ENCODE measurements around the gene LCE1C.

LCE1C gene, protein sequence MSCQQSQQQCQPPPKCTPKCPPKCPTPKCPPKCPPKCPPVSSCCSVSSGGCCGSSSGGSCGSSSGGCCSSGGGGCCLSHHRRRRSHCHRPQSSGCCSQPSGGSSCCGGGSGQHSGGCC

DNA sequence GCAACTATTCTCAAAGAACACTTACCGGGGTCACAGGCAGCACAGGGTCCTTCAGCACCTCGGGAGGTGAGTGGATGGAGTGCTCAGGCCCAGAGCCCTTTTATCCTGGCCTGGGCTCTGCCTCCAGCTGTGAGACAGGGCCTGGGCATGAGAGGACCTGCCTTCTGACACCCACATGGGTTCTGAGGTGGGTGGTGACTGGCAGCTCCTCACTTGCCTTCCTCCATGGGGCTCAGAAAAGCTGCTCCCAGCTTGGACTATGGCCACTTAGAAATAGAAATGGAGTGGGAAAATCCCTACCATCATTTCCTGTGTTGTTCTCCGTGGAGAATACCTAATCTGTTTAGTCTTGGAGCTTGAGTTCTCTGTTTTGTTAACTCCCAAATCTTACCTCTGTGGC, at the start of gene LCE1C:
TSS of gene LCE1C (minus strand) at position 76 of the 400 bp plus-strand sequence. CDS start 1,173 bp downstream, outside the sequence.
- FAIRE-seq: no peak

DNA sequence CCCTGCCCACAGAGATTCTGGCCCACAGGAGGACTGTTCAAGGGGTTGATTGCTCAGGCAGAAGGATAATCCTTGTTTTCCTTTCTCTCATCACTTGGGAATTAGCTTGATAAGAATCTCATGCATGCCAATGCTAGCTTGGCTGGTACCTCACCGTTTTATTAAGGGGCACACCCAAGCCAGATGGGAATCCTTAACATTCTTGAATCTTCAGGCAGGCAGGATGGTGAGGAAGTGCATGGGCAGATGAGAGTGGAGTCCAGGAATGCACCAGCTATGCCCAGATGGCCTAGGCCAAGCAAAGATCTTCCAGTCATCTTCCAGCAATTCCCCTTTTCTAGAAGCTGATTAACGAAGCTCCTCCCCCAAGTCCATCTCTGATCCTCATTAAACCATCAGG, 49.2 kb upstream of the LCE1C start:
- FAIRE-seq: no peak

DNA sequence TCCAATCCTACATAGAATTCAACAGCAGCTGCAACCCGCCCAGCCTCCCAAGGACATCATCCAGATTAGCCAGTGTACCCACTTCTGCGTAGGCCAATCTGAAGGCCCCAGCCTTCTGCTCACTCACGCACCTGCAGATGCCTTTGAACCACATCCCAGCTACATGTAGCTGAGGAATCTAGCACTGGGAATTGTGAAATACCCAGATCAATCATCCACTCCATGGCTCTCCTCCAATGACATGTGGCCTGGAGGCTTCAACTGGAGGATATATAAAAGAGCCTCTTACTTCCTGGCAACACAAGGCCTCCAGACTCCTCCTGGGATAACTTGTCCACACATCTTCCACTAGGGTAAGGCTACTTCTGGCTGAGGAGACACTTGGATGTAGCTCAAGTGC, 36.1 kb upstream of the LCE1C start, which contains the start of gene LCE6A:
TSS of gene LCE6A (plus strand) at position 301 of the 400 bp plus-strand sequence. CDS start 665 bp downstream, outside the sequence.
- FAIRE-seq: no peak

- no peak for FAIRE-seq
Observed at GRCh38 chr1:152836870-152837269, 30.4 kb upstream of the LCE1C start.

DNA sequence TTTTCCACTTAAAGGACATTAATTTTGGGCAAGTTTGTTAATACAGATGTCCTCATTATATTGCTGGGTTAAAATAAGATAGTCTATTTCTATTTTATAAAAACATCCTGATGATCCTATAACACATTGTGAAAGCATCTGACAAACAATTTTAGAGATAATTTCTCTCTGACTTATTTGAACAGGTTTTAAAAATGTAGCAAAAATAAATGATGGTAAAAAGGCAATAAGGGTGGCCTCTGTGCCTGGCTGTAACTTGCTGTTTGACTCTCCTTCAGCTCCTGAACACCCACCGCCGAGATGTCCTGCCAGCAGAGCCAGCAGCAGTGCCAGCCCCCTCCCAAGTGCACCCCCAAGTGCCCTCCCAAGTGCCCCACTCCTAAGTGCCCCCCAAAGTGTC, 20.7 kb upstream of the LCE1C start, which contains the start of gene LCE1A:
TSS of gene LCE1A (plus strand) at position 301 of the 400 bp plus-strand sequence. CDS start at position 301, 0 bp downstream.
- FAIRE-seq: no peak

GRCh38 chr1:152824964-152825363, 18.5 kb upstream of the LCE1C start:
- no peak for FAIRE-seq

GRCh38 chr1:152823294-152823693, 16.8 kb upstream of the LCE1C start:
- FAIRE-seq: no peak

GRCh38 chr1:152817309-152817708, 10.9 kb upstream of the LCE1C start:
- no peak for FAIRE-seq

GRCh38 chr1:152811671-152812070, 5.2 kb upstream of the LCE1C start, which contains the start of gene LCE1B:
TSS of gene LCE1B (plus strand) at chr1:152811971. CDS start at chr1:152812447, 476 bp downstream.
- FAIRE-seq: no peak

DNA sequence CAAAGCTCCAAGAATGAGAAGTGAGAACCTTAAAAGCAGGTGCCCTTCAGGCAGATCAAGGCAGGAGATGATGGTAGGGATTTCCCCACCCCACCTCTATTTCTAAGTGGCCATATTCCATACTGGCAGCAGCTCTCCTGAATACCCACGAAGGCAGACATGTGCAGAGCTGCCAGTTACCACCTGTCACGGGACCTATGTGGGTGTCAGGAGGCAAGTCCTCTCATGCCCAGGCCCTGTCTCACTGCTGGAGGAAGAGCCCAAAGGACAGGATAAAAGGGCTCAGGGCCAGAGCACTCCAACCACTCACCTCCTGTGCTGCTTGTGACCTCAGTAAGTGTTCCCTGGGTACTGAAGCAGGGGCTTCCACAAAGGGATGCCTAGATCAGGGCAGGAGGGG, 4.6 kb upstream of the LCE1C start:
- FAIRE-seq: no peak

GRCh38 chr1:152801333-152801732, 5.1 kb downstream of the LCE1C start:
- FAIRE-seq: no peak

DNA sequence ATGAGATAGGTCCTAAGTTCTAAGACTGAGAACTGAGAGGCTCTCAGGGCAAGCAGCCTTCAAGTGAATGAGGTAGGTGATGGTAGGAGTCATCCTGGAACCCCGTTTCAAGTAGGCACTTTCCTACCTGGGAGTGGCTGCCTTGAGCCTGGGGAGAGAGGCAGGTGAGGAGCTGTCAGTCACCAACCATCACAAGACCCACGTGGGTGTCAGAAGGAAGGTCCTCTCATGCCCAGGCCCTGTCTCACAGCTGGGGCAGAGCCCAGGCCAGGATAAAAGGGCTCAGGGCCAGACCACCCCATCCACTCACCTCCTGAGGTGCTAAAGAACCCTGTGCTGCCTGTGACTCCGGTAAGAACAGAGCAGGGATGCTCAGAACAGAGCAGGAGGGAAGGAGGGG, 10.0 kb downstream of the LCE1C start, which contains the start of gene LCE1D:
TSS of gene LCE1D (plus strand) at position 301 of the 400 bp plus-strand sequence. CDS start 1,074 bp downstream, outside the sequence.
- no peak for FAIRE-seq

DNA sequence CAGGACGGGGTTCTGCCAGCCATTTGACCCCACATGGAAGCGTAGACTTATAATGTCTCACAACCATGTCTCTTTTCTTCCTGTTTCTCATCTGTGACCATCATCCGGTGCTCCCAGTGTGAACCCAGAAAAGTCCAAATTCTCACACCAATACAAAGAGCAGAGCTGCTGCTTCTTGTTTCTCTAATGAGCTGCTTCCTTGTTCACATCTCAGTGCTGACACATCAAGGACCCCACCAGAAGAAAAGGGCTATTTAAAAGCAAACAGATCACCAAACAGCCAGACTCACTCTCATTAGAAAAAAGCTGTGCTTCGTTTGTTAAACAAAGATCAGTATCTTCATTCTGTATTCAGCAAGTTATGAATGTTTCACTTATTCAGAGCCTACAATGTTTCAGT, 10.8 kb downstream of the LCE1C start:
- no peak for FAIRE-seq

DNA sequence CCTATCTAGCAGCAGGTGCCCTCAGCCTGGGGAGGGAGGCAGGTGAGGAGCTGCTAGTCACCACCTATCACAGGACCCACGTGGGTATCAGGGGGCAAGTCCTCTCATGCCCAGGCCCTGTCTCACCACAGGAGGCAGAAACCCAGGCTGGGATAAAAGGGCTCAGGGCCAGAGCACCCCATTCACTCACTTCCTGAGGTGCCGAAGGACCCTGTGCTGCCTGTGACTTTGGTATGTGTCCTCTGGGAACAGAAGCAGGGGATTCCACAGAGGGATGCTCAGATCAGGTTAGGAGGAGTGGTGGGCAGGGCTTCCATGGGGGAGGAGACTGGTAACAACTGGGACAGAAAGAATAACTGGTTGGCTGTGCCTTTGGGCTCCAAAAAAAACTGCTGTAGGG, 20.4 kb downstream of the LCE1C start, which contains the start of gene LCE1E:
TSS of gene LCE1E (plus strand) at position 181 of the 400 bp plus-strand sequence. CDS start 1,043 bp downstream, outside the sequence.
- no peak for FAIRE-seq

GRCh38 chr1:152783095-152783494, 23.4 kb downstream of the LCE1C start:
- FAIRE-seq: no peak

DNA sequence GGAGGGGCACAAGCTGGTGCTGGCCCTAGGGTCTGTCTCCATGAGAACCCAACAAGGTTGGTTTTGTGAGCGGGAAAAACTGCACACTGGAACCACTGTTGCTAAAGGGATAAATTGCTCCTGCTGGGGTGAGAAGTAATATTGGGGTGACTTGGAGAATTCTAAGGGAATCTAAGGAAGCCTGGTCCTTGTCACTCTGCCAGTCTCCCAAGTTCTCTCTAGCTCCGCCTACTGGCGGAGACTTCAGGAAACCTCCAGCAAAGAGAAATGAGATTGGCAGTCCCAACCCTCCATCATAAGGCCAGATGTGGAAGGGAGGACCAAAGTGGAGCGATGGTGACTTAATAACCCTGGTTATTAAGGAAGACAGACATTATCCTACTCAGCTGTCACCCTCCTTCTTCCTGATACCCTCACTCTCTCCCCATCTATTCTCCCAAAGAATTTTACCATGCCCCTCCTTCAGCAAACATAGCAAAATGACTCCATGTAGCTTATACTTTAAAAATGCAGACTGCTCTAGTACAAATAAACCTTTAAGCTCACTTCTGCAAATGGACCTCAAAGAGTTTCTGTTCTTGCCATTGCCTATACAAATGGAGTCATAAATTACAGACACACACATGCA, 28.8 kb downstream of the LCE1C start:
- no peak for FAIRE-seq

DNA sequence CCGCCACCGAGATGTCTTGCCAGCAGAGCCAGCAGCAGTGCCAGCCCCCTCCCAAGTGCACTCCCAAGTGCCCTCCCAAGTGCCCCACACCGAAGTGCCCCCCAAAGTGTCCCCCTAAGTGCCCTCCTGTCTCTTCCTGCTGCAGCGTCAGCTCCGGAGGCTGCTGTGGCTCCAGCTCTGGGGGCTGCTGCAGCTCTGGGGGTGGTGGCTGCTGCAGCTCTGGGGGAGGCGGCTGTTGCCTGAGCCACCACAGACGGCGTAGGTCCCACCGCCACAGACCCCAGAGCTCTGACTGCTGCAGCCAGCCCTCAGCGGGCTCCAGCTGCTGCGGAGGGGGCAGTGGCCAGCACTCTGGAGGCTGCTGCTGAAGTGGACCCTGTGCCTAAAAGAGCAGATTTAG, 30.1 kb downstream of the LCE1C start:
- FAIRE-seq: no peak

GRCh38 chr1:152774875-152775274, 31.6 kb downstream of the LCE1C start, which contains the start of gene LCE1F:
TSS of gene LCE1F (plus strand) at chr1:152775140. CDS start at chr1:152776372, 1,232 bp downstream.
- FAIRE-seq: no peak

- no peak for FAIRE-seq
Observed at GRCh38 chr1:152770411-152770810, 36.0 kb downstream of the LCE1C start.

DNA sequence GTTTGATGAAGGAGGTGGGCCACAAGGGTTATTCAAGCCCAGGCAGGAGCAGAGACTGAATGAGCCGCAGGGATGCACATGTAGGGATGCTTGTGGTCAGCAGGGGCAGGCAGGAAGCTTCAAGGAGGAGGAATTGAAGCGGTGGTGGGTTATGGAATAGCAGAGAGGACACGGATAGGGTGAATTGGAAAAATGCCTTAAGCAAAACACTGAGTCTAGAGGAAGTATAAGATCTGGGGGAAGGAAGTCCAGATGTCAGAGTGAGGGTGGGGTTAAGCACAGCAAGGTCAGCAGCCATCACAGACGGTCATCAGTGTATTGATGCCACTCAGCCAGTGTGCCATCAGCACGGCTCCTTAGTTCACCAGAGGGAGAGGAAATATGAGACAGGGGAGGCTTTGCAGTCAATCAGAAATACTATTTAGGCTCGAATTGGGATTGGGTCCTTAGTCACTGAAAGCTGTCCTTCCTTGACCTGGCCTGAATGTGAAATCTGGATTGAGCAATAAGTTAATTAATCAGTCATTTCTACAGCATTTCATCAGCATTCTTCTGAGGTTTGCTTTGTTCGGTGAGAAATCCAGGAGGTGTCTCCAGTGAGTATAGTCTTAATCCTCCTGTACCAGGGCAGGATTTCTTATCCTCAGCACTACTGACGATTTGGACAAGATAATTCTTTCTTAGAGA, 37.5 kb downstream of the LCE1C start:
- no peak for FAIRE-seq

GRCh38 chr1:152761609-152762213, 44.7 kb downstream of the LCE1C start:
- FAIRE-seq: no peak

- FAIRE-seq: no peak
Observed at GRCh38 chr1:152760551-152761190, 45.8 kb downstream of the LCE1C start.
